NT2/D1 (cell line): Measurements from ENCODE around the gene MRPL49.

Experiments used
- SUZ12 ChIP-seq: IDR thresholded peaks from 2 replicates; pipeline ENCODE4 v1.6.1; 2011; ENCODE audit not compliant: insufficient read length, insufficient read depth; ENCODE audit errors: extremely low read depth
- YY1 ChIP-seq: IDR thresholded peaks from 2 replicates; pipeline ENCODE4 v1.6.1; 2011; ENCODE audit not compliant: insufficient read length, insufficient read depth
- ZNF274 ChIP-seq: IDR thresholded peaks from 2 replicates; pipeline ENCODE4 v1.6.1; 2011; ENCODE audit warnings: mild to moderate bottlenecking, low read depth, low read length

DNA sequence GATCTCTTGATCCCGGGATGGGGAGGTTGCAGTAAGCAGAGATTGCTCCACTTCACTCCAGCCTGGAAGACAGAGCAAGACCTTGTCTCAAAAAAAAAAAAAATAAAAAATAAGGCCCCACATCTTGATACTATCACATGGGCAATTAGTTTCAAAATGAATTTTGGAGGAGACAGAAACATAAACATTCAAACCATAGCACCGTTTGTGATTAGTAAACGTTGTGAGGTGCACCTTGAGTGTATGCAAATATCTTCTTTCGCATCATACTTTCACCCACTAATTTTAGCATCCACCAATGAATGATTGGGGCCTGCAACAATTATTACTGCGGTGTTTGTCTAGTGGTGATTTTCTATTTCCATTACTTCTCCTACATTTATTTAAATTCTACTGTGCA is 36.9 kb downstream of the MRPL49 start:
- no peak for TF ChIP-seq YY1
- TF ChIP-seq SUZ12: no peak
- no peak for TF ChIP-seq ZNF274
